ENCODE measurements around the gene ASCL2. TPM values are rescaled to one million over a fixed set of nuclear protein-coding genes. Genes with fewer than 3 reads are reported as not detected.

The ASCL2 gene
- total RNA-seq, 2 experiments from 2014 or later: not detected

- Histone ChIP-seq H3K4me2 (ENCODE audit: low read length) (no peak overlapping the region), H3K4me1 (ENCODE audit: insufficient read depth, low read length, poor library complexity, severe bottlenecking) (no peaks in the 10 kb centered on the region), H3K36me3 (ENCODE audit: insufficient read depth, low read length) (no peaks in the 10 kb centered on the region), H4K20me1 (ENCODE audit: insufficient read depth, low read length) (no peaks in the 10 kb centered on the region), H2AFZ (ENCODE audit: low read length) (no peak overlapping the region), H3K4me3 (ENCODE audit: low read depth, low read length, poor library complexity, severe bottlenecking) (no peak overlapping the region), H3K9me3 (ENCODE audit: low read length) (no peaks in the 10 kb centered on the region), H3K79me2 (ENCODE audit: insufficient read depth, low read depth, low read length) (no peaks in the 10 kb centered on the region), H3K27ac (ENCODE audit: low read depth, low read length, poor library complexity, severe bottlenecking) (no peak overlapping the region), H3K9me2 (ENCODE audit: insufficient read depth, low read length) (no peaks in the 10 kb centered on the region)
- ChIA-PET CTCF (ENCODE audit: unreplicated experiment) (no interaction called here), POLR2A (no interaction called here)
- intact Hi-C loops (cut with micrococcal nuclease; ENCODE audit: unreplicated experiment): no loop called here
- BruUV-seq (replicated peaks): no TSS peak
- no peak for DNase-seq (ENCODE audit: low spot score)
- TF ChIP-seq CTCF (conservative IDR thresholded peaks at IDR 0.05; ENCODE audit: low read length) (no peak), EZH2phosphoT487 (IDR thresholded peaks at IDR 0.05; ENCODE audit: borderline replicate concordance, low read depth, low read length) (no peak)
These were observed 46.1 kb downstream of the ASCL2 start for GRCh38 chr11:2224254-2224653.

- Histone ChIP-seq H3K4me3 (ENCODE audit: low read depth, low read length, poor library complexity, severe bottlenecking) (no peak overlapping the region), H4K20me1 (ENCODE audit: insufficient read depth, low read length) (no peaks in the 10 kb centered on the region), H3K4me1 (ENCODE audit: insufficient read depth, low read length, poor library complexity, severe bottlenecking) (no peaks in the 10 kb centered on the region), H3K4me2 (ENCODE audit: low read length) (no peak overlapping the region), H3K9me3 (ENCODE audit: low read length) (no peaks in the 10 kb centered on the region), H3K79me2 (ENCODE audit: insufficient read depth, low read depth, low read length) (no peaks in the 10 kb centered on the region), H3K9me2 (ENCODE audit: insufficient read depth, low read length) (no peaks in the 10 kb centered on the region), H3K36me3 (ENCODE audit: insufficient read depth, low read length) (no peaks in the 10 kb centered on the region), H3K27ac (ENCODE audit: low read depth, low read length, poor library complexity, severe bottlenecking) (no peak overlapping the region), H2AFZ (ENCODE audit: low read length) (no peak overlapping the region)
- TF ChIP-seq EZH2phosphoT487 (IDR thresholded peaks at IDR 0.05; ENCODE audit: borderline replicate concordance, low read depth, low read length) (no peak), CTCF (conservative IDR thresholded peaks at IDR 0.05; ENCODE audit: low read length) (no peak)
- DNase-seq (ENCODE audit: low spot score): no peak
- intact Hi-C loops (cut with micrococcal nuclease; ENCODE audit: unreplicated experiment): no loop called here
- BruUV-seq (replicated peaks): no TSS peak
- CTCF ChIA-PET (ENCODE audit: unreplicated experiment): no interaction called here
- POLR2A ChIA-PET: no interaction called here
These were observed 47.1 kb downstream of the ASCL2 start for GRCh38 chr11:2223153-2223794.

- Histone ChIP-seq H3K4me2 (ENCODE audit: low read length) (no peak overlapping the region), H2AFZ (ENCODE audit: low read length) (no peak overlapping the region), H3K36me3 (ENCODE audit: insufficient read depth, low read length) (no peaks in the 10 kb centered on the region), H4K20me1 (ENCODE audit: insufficient read depth, low read length) (no peaks in the 10 kb centered on the region), H3K27ac (ENCODE audit: low read depth, low read length, poor library complexity, severe bottlenecking) (no peak overlapping the region), H3K4me3 (ENCODE audit: low read depth, low read length, poor library complexity, severe bottlenecking) (no peak overlapping the region), H3K9me3 (ENCODE audit: low read length) (no peaks in the 10 kb centered on the region), H3K79me2 (ENCODE audit: insufficient read depth, low read depth, low read length) (no peaks in the 10 kb centered on the region), H3K4me1 (ENCODE audit: insufficient read depth, low read length, poor library complexity, severe bottlenecking) (no peaks in the 10 kb centered on the region), H3K9me2 (ENCODE audit: insufficient read depth, low read length) (no peaks in the 10 kb centered on the region)
- no peak for DNase-seq (ENCODE audit: low spot score)
- BruUV-seq (replicated peaks): no TSS peak
- intact Hi-C loops (cut with micrococcal nuclease; ENCODE audit: unreplicated experiment): no loop called here
- ChIA-PET CTCF (ENCODE audit: unreplicated experiment) (no interaction called here), POLR2A (no interaction called here)
- TF ChIP-seq EZH2phosphoT487 (IDR thresholded peaks at IDR 0.05; ENCODE audit: borderline replicate concordance, low read depth, low read length) (no peak), CTCF (conservative IDR thresholded peaks at IDR 0.05; ENCODE audit: low read length) (no peak)
These were observed 47.9 kb downstream of the ASCL2 start for GRCh38 chr11:2222451-2222850.
